GM12865 (cell line): ENCODE results near the gene DUSP21.
"Not testable (repeated sequence)": the region's sequence is repeated elsewhere in the genome, so short reads cannot be mapped to it uniquely, and the experiment has no call there.

ENCODE experiments used
- DNase-seq: peaks from one replicate; pipeline ENCODE4 v3.0.0; 2010; ENCODE audit warnings: low read depth
- H3K4me3 ChIP-seq: 2 replicates; pipeline ENCODE4 v1.5.1; 2011; ENCODE audit warnings: mild to moderate bottlenecking, low read depth, low read length, control low read depth
- TF ChIP-seq, protein P1 (sequence below): IDR thresholded peaks from 2 replicates; pipeline ENCODE4 v1.5.1; 2011; ENCODE audit warnings: low read length, control low read depth, low read depth, inconsistent platforms; ENCODE audit not compliant: insufficient read depth; ENCODE audit errors: missing control alignments

Gene DUSP21

DNA sequence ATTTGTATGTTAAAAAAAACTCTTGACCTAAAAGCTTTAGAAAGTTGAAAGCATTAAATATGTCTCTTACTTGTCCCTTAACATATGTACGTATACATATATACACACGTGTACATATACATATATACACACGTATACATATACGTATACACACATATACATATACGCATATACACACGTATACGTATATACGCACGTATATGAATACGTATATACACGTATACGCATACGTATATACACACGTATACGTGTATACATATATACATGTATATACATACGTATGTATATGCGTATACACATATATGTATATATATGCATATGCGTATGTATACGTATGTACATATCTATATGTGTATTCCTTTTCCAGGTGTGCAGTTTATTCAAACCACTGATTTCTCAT lies 32.9 kb downstream of the DUSP21 start:
- H3K4me3 ChIP-seq, result no peak overlapping the region
- no peak for DNase-seq
- TF ChIP-seq, protein P1, sequence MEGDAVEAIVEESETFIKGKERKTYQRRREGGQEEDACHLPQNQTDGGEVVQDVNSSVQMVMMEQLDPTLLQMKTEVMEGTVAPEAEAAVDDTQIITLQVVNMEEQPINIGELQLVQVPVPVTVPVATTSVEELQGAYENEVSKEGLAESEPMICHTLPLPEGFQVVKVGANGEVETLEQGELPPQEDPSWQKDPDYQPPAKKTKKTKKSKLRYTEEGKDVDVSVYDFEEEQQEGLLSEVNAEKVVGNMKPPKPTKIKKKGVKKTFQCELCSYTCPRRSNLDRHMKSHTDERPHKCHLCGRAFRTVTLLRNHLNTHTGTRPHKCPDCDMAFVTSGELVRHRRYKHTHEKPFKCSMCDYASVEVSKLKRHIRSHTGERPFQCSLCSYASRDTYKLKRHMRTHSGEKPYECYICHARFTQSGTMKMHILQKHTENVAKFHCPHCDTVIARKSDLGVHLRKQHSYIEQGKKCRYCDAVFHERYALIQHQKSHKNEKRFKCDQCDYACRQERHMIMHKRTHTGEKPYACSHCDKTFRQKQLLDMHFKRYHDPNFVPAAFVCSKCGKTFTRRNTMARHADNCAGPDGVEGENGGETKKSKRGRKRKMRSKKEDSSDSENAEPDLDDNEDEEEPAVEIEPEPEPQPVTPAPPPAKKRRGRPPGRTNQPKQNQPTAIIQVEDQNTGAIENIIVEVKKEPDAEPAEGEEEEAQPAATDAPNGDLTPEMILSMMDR, result no peak

DNA sequence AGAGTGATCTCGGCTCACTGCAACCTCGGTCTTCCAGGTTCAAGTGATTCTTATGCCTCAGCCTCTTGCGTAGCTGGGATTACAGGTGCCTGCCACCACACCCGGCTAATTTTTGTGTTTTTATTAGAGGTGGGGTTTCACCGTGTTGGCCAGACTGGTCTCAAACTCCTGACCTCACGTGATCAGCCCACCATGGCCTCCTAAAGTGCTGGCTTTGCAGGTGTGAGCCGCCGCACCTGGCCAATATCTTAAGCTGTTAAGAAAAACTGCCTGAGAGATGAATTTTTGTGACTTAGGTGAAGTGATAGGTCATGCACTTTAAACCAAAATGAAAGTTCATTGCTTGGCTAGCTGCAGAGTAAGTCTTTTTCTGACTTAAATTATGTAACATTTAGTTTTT lies 35.0 kb downstream of the DUSP21 start:
- no peak for DNase-seq
- no peak overlapping the region for H3K4me3 ChIP-seq
- TF ChIP-seq, protein P1, result no peak

DNA sequence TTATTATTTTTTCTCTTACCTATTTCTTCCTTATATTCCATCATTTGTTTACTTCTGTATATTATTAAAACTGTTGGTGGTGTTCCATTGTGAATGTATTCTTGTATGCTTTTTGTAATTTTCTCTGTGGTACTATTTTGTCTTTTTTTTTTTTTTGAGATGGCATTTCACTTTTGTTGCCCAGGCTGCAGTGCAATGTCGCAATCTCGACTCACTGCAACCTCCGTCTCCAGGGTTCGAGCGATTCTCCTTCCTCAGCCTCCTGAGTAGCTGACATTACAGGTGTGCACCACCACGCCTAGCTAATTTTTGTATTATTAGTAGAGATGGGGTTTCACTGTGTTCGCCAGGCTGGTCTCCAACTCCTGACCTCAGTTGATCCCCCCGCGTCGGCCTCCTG lies 37.7 kb downstream of the DUSP21 start:
- TF ChIP-seq, protein P1, result no peak
- DNase-seq, result no peak
- no peak overlapping the region for H3K4me3 ChIP-seq

DNA sequence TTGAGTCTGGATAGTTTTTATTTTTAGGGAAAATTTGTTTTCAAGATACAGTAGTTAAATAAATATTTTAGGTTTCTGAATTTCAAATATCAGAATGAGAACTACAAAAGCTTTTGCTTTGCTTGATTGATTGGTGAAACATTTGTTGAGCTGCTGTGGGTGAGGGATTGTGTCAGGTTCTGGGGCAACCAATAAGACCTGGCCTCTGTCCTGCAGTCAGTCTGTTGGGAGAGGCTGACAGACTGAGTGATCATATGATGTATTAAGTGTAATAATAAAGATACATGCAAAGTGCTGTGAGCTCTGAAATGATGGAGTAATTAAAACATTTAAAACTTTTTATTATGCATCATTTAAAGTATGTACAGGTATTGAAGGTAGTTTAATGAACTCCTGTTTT lies 38.8 kb downstream of the DUSP21 start:
- no peak for DNase-seq
- H3K4me3 ChIP-seq, result no peak overlapping the region
- TF ChIP-seq, protein P1, result no peak

DNA sequence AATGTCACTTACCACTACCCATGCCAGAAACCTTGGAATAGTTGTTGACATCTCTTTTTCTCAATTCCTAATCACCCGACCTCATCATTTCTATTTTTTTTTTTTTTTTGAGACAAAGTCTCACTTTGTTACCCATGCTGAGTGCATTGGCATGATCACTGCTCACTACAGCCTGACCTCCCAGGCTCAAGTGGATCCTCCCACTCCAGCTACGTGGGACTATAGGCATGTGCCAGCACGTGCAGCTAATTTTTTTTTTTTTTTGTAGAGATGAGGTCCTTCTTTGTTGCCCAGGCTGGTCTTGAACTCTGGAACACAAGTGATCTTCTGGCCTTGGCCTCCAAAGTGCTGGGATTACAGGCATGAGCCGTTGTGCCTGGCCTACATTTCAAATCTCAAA lies 41.1 kb downstream of the DUSP21 start:
- TF ChIP-seq, protein P1, result no peak

DNA sequence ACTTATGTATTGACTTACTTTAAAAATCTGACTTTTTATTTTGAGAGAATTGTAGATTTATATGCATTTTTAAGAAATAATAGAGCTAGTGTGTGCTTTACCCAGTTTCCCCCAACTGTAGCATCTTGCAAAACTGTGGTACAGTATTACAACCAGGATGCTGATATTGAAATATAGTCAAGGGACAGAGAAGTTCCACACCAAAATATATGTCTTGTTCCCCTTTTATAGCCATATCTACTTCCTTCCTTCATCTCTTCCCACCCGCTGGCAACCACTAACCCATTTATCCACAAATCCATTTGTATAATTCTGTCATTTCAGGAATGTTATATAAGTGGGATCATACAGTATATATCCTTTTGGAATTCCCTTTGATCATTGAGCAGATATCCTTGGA lies 46.0 kb downstream of the DUSP21 start:
- TF ChIP-seq, protein P1, result no peak
- DNase-seq, result no peak
- H3K4me3 ChIP-seq, result no peak overlapping the region

More for the DNA sequence above, 41.1 kb downstream of the DUSP21 start:
- no peak overlapping the region for H3K4me3 ChIP-seq
- DNase-seq, result no peak

DNA sequence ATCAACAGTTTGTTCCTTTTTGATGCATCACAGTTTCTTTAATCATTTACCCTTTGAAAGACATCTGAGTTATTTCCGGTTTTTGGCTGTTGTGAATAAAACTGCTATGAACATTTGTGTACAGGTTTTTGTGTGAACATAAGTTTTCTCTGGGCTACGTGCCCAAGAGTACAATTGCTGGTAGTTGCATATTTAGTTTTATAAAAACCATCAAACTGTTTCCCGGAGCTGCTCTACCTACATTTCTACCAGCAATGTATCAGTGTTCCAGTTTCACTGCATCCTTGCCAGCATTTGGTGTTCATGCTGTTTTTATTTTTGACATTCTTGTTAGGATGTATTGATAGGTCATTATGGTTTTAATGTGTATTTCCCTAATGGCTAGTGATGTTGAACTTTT lies 46.4 kb downstream of the DUSP21 start:
- TF ChIP-seq, protein P1, result no peak
- no peak for DNase-seq
- H3K4me3 ChIP-seq, result no peak overlapping the region

DNA sequence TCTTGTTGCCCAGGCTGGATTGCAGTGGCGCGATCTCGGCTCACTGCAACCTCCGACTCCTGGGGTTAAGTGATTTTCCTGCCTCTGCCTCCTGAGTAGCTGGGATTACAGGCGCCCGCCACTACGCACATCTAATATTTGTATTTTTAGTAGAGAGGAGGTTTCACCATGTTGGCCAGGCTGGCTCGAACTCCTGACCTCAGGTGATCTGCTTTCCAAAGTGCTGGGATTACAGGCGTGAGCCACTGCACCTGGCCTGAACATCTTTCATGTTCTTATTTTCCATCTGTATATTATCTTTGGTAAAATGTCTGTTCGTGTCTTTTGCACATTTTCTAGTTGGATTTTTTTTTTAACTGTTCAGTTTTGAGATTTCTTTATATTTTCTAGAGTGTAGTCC lies 46.9 kb downstream of the DUSP21 start:
- not testable (repeated sequence) for H3K4me3 ChIP-seq, DNase-seq
